Trophoblast cell (in vitro differentiated cells and primary cell): ENCODE data around the gene DENND4C.

Source experiments
- DNase-seq, 2 donors: peaks; one replicate each; pipeline ENCODE4 v3.0.0-alpha.2; 2016
- H2AFZ ChIP-seq: 2 replicates; pipeline ENCODE4 v1.6.1; 2013; ENCODE audit warnings: low read length, moderate library complexity, mild to moderate bottlenecking; ENCODE audit not compliant: insufficient read depth, poor library complexity
- H2AK5ac ChIP-seq: 2 replicates; pipeline ENCODE4 v1.6.1; 2013; ENCODE audit warnings: mild to moderate bottlenecking, low read length
- H2BK120ac ChIP-seq: 2 replicates; pipeline ENCODE4 v1.6.1; 2013; ENCODE audit warnings: low read length, mild to moderate bottlenecking, moderate library complexity; ENCODE audit not compliant: insufficient read depth, poor library complexity
- H2BK12ac ChIP-seq: 2 replicates; pipeline ENCODE4 v1.6.1; 2013; ENCODE audit warnings: mild to moderate bottlenecking, low read length, moderate library complexity
- H2BK5ac ChIP-seq: 2 replicates; pipeline ENCODE4 v1.6.1; 2013; ENCODE audit warnings: low read length, low read depth, moderate library complexity, mild to moderate bottlenecking; ENCODE audit not compliant: poor library complexity
- H3K14ac ChIP-seq: 2 replicates; pipeline ENCODE4 v1.6.1; 2013; ENCODE audit warnings: mild to moderate bottlenecking, low read length
- H3K18ac ChIP-seq: 2 replicates; pipeline ENCODE4 v1.6.1; 2013; ENCODE audit warnings: mild to moderate bottlenecking, low read length
- H3K23ac ChIP-seq: 2 replicates; pipeline ENCODE4 v1.6.1; 2013; ENCODE audit warnings: low read length
- H3K27ac ChIP-seq: 2 replicates; pipeline ENCODE4 v1.5.1; 2013; ENCODE audit warnings: low read depth, mild to moderate bottlenecking, inconsistent platforms, low read length, moderate library complexity
- H3K27me3 ChIP-seq: 2 replicates; pipeline ENCODE4 v1.6.1; 2013; ENCODE audit warnings: inconsistent platforms, mild to moderate bottlenecking, low read length, moderate library complexity; ENCODE audit not compliant: insufficient read depth
- H3K36me3 ChIP-seq, 2 experiments: 1 replicate in 1 of 2; 2 replicates in 1 of 2; pipeline ENCODE4 v1.6.1; 2013; ENCODE audit warnings: low read length in 2 of 2, mild to moderate bottlenecking in 2 of 2, moderate library complexity in 1 of 2; ENCODE audit not compliant: insufficient read depth in 2 of 2, control insufficient read depth in 1 of 2
- H3K4ac ChIP-seq: 2 replicates; pipeline ENCODE4 v1.6.1; 2013; ENCODE audit warnings: low read depth, mild to moderate bottlenecking, low read length, moderate library complexity
- H3K4me1 ChIP-seq, 2 experiments: 1 replicate in 1 of 2; 2 replicates in 1 of 2; pipeline ENCODE4 v1.6.1; 2013; ENCODE audit warnings: low read length in 2 of 2, mild to moderate bottlenecking in 2 of 2, moderate library complexity in 1 of 2; ENCODE audit not compliant: insufficient read depth in 2 of 2, control insufficient read depth in 1 of 2
- H3K4me2 ChIP-seq: 2 replicates; pipeline ENCODE4 v1.6.1; 2013; ENCODE audit warnings: inconsistent platforms, mild to moderate bottlenecking, low read length, moderate library complexity
- H3K4me3 ChIP-seq: 2 replicates; pipeline ENCODE4 v1.5.1; 2013; ENCODE audit warnings: mild to moderate bottlenecking, low read depth, low read length, inconsistent platforms
- H3K79me1 ChIP-seq: one replicate; pipeline ENCODE4 v1.6.1; 2013; ENCODE audit warnings: low read length
- H3K79me2 ChIP-seq: 2 replicates; pipeline ENCODE4 v1.6.1; 2013; ENCODE audit warnings: low read length, mild to moderate bottlenecking; ENCODE audit not compliant: control insufficient read depth, insufficient read depth, poor library complexity
- H3K9ac ChIP-seq: 2 replicates; pipeline ENCODE4 v1.6.1; 2013; ENCODE audit warnings: mild to moderate bottlenecking, low read length
- H3K9me3 ChIP-seq: 2 replicates; pipeline ENCODE4 v1.6.1; 2013; ENCODE audit warnings: low read depth, mild to moderate bottlenecking, control low read depth, inconsistent platforms, low read length; ENCODE audit not compliant: insufficient read depth
- H4K12ac ChIP-seq: 2 replicates; pipeline ENCODE4 v1.6.1; 2013; ENCODE audit warnings: low read depth, mild to moderate bottlenecking, low read length, moderate library complexity
- H4K8ac ChIP-seq: 2 replicates; pipeline ENCODE4 v1.6.1; 2013; ENCODE audit warnings: low read depth, mild to moderate bottlenecking, low read length, moderate library complexity
- H4K91ac ChIP-seq: one replicate; pipeline ENCODE4 v1.6.1; 2013; ENCODE audit warnings: low read depth, mild to moderate bottlenecking, low read length, moderate library complexity
- WGBS: extraction: QIAGEN DNeasy Blood & Tissue Kit; methylation state at CpG from one replicate; pipeline ENCODE4 v1.1.7; 2013; ENCODE audit warnings: missing lambda C conversion rate; ENCODE audit not compliant: insufficient read length, insufficient coverage; ENCODE audit errors: extremely low coverage; 5-methylcytosine and 5-hydroxymethylcytosine counted together

The DENND4C gene

DNA sequence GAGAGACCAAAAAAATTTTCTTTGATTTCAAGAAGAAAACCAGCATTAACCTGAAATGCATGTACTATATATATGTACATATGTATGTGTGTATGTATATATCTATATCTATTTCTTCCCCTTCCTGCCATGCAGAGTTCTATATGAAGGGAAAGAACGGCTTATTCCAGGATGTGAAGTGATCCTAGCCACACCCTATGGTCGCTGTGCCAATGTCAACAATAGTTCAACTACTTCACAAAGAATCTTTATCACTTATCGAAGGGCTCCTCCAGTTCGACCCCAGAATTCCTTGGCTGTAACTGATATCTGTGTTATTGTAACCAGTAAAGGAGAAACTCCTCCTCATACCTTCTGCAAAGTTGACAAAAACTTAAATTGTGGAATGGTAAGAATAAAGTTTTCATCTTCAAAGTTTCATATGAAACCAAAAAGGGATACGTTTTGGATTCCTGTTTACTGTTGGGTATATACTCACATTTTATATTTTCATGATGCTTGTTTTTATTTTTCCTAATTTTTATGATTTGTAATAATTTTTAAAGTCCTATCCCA, 56.2 kb downstream of the DENND4C start:
- H3K4me2 ChIP-seq = no peak overlapping the region
- H2AFZ ChIP-seq = no peak overlapping the region
- H4K8ac ChIP-seq = no peak overlapping the region
- no peaks in the 10 kb centered on the region for H3K9me3 ChIP-seq
- peaks cover 0 to 3% of the 10 kb centered on the region in 2 experiments for H3K36me3 ChIP-seq
- no peak overlapping the region for H3K27ac ChIP-seq
- H4K91ac ChIP-seq = no peak overlapping the region
- H3K4me3 ChIP-seq = no peak overlapping the region
- no peak overlapping the region for H2AK5ac ChIP-seq
- no CpG with 5 or more reads among the region's 5 CpGs for WGBS
- no peaks in the 10 kb centered on the region for H3K79me2 ChIP-seq
- no peak overlapping the region for H3K9ac ChIP-seq
- no peaks in the 10 kb centered on the region for H3K27me3 ChIP-seq
- H3K23ac ChIP-seq = no peak overlapping the region
- H3K14ac ChIP-seq = no peak overlapping the region
- no peak overlapping the region for H2BK120ac ChIP-seq
- no peaks in the 10 kb centered on the region for H3K79me1 ChIP-seq
- H3K4me1 ChIP-seq = no peaks in the 10 kb centered on the region
- H2BK5ac ChIP-seq = no peak overlapping the region
- H3K18ac ChIP-seq = no peak overlapping the region
- H2BK12ac ChIP-seq = no peak overlapping the region
- DNase-seq = no peak
- H4K12ac ChIP-seq = no peak overlapping the region
- H3K4ac ChIP-seq = no peak overlapping the region

DNA sequence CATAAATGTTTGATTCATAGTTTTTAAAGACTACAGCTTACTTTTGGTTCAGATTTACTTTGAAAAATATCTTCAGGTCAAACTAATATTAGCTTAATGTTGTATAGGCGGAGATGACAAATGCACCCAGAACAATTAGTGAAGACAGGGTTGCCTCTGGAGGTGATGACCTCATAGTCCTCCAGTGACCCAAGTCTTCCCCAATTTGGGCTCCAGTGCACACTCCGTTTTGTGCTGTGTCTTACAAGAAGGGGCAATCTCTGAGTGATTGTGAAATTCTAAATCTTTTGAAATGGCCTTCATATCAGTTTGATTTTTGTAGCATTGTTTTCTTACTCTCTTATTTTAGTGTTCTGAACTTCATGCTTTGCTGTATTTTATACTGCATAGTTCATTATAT, 57.6 kb downstream of the DENND4C start:
- no CpG with 5 or more reads among the region's 2 CpGs for WGBS
- Histone ChIP-seq H2BK120ac (no peak overlapping the region), H3K27me3 (no peaks in the 10 kb centered on the region), H3K79me1 (no peaks in the 10 kb centered on the region), H3K9ac (no peak overlapping the region), H3K79me2 (no peaks in the 10 kb centered on the region), H2AK5ac (no peak overlapping the region), H3K9me3 (no peaks in the 10 kb centered on the region), H4K12ac (no peak overlapping the region), H3K4me3 (no peak overlapping the region), H4K91ac (no peak overlapping the region), H2BK12ac (no peak overlapping the region), H3K18ac (no peak overlapping the region), H3K14ac (no peak overlapping the region), H2BK5ac (no peak overlapping the region), H2AFZ (no peak overlapping the region), H3K36me3 (peaks cover 0 to 6% of the 10 kb centered on the region in 2 experiments), H3K27ac (no peak overlapping the region), H3K4me2 (no peak overlapping the region), H4K8ac (no peak overlapping the region), H3K4me1 (no peaks in the 10 kb centered on the region), H3K23ac (no peak overlapping the region), H3K4ac (no peak overlapping the region)
- DNase-seq = no peak

DNA sequence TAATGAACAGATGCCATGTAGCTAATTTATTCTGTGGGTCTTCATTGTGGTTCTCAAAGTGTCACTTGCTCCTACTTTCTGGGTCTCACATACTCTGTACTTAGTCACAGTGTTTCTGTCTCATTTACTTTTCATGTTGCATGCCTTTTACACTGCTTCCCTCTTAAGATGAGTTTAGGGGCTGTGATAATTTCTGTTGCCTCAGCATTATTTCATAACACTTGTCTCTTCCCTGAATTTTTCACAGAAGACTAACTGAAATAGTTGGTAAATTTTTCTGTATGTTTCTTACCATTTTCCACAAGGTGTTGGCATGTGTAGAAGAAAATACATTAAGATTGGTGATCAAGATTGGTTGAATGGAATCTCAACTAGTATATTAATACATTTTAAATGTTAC, 59.6 kb downstream of the DENND4C start:
- Histone ChIP-seq H3K36me3 (peaks cover 0 to 8% of the 10 kb centered on the region in 2 experiments), H2BK12ac (no peak overlapping the region), H3K9ac (no peak overlapping the region), H3K23ac (no peak overlapping the region), H4K12ac (no peak overlapping the region), H3K18ac (no peak overlapping the region), H4K91ac (no peak overlapping the region), H3K14ac (no peak overlapping the region), H3K79me2 (no peaks in the 10 kb centered on the region), H3K9me3 (no peaks in the 10 kb centered on the region), H2BK120ac (no peak overlapping the region), H3K4ac (no peak overlapping the region), H3K79me1 (no peaks in the 10 kb centered on the region), H3K4me2 (no peak overlapping the region), H3K27me3 (no peaks in the 10 kb centered on the region), H2AK5ac (no peak overlapping the region), H3K4me1 (no peaks in the 10 kb centered on the region), H3K4me3 (no peak overlapping the region), H3K27ac (no peak overlapping the region), H4K8ac (no peak overlapping the region), H2BK5ac (no peak overlapping the region), H2AFZ (no peak overlapping the region)
- DNase-seq = no peak

DNA sequence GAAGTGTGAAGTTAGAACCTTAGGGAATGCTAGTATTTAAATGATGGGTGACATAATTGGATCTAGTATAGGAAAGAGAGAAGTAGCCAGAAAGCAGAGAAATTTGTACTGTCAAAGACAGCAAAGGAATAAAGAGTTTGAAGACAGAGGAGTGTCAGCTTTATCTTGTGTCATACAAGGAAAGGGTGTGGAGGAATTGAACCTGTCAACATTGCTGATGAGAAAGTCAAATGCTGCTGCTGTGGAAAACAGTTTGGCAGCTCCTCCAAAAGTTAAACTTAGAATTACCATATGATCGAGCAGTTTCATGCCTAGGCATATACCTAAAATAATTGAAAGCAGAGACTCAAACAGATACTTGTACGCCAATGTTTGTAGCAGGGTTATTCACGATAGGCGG, 63.7 kb downstream of the DENND4C start:
- no peak overlapping the region for H2BK5ac ChIP-seq
- H3K36me3 ChIP-seq = peaks cover 0 to 12% of the 10 kb centered on the region in 2 experiments
- H4K8ac ChIP-seq = no peak overlapping the region
- no CpG with 5 or more reads among the region's 4 CpGs for WGBS
- H3K14ac ChIP-seq = no peak overlapping the region
- H3K4me2 ChIP-seq = no peak overlapping the region
- H3K27me3 ChIP-seq = no peaks in the 10 kb centered on the region
- H4K91ac ChIP-seq = no peak overlapping the region
- no peak overlapping the region for H3K27ac ChIP-seq
- H3K9me3 ChIP-seq = no peaks in the 10 kb centered on the region
- no peaks in the 10 kb centered on the region for H3K79me1 ChIP-seq
- H3K4ac ChIP-seq = no peak overlapping the region
- H3K23ac ChIP-seq = no peak overlapping the region
- no peaks in the 10 kb centered on the region for H3K4me1 ChIP-seq
- no peaks in the 10 kb centered on the region for H3K79me2 ChIP-seq
- no peak overlapping the region for H3K4me3 ChIP-seq
- no peak for DNase-seq
- H3K9ac ChIP-seq = no peak overlapping the region
- H2BK12ac ChIP-seq = no peak overlapping the region
- no peak overlapping the region for H4K12ac ChIP-seq
- H2AFZ ChIP-seq = no peak overlapping the region
- no peak overlapping the region for H2AK5ac ChIP-seq
- H3K18ac ChIP-seq = no peak overlapping the region
- H2BK120ac ChIP-seq = no peak overlapping the region
